HG03060 (cell line): Measurements from ENCODE around the gene CDC34.

Experiments used
- ATAC-seq: cut with Tn5 transposase; IDR thresholded peaks from one replicate; pipeline ENCODE4 v1.9.1; 2021; ENCODE audit warnings: low read depth, moderate number of reproducible peaks; ENCODE audit not compliant: unreplicated experiment

CDC34 gene

GRCh38 chr19:518598-519231 lies 12.8 kb upstream of the CDC34 start:
- ATAC-seq = no peak

DNA sequence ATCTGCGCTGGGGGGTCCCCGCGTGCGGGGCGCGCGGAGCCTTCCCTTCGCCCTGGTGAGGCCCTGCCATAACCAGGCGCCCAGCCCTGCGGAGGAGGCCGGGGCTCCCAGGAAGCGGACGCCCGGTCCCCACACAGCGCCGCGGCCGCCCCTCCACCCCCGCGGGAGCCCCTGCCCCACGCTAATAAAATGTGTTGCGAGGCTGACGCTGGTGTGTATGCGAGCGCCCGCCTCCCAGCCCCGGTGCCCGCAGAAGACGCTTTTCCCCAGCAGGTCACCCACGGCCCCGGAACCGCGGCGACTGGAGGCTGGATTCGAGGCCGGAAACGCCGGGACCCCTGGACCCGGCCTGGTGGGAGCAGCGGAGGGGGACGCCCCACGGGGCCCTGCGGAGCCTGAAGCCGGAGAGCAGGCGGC lies 12.1 kb upstream of the CDC34 start:
- ATAC-seq = no peak

- no peak for ATAC-seq
These were observed 8.8 kb upstream of the CDC34 start for GRCh38 chr19:522726-523125.

DNA sequence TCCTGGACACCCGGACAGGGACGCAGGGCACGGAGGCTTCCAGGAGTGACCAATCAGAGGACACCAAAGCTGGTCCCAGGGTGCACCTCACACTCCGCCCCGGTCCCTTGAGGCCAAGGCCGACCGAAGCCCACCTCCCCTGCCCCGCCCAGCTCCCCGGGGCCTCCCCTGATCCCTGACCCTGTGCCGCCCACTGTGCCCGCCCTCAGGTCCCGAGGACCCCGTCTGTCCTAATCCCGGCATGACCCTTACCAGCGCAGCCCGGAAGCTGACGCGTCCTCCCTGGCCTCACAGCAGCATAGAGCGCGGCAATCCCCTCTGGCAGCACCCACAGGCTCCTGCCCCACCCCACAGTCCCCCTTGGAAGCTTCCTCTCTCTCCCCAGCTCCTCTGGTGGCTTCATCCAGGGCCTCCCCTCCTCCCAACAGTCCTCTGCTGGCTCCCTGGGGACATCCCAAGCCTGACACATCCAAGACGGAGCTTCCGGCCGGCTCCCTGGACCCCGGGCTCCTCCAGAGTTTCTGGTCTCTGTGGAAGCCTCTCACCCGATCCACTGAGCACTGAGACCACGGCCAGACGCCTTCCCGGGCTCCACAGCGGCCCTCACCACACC lies 7.4 kb upstream of the CDC34 start:
- ATAC-seq = no peak

GRCh38 chr19:525029-525428 lies 6.5 kb upstream of the CDC34 start:
- ATAC-seq = no peak

- no peak for ATAC-seq
These were observed 5.6 kb upstream of the CDC34 start for GRCh38 chr19:525857-526419.

- ATAC-seq = no peak
These were observed 1.2 kb upstream of the CDC34 start for GRCh38 chr19:530134-531008.

DNA sequence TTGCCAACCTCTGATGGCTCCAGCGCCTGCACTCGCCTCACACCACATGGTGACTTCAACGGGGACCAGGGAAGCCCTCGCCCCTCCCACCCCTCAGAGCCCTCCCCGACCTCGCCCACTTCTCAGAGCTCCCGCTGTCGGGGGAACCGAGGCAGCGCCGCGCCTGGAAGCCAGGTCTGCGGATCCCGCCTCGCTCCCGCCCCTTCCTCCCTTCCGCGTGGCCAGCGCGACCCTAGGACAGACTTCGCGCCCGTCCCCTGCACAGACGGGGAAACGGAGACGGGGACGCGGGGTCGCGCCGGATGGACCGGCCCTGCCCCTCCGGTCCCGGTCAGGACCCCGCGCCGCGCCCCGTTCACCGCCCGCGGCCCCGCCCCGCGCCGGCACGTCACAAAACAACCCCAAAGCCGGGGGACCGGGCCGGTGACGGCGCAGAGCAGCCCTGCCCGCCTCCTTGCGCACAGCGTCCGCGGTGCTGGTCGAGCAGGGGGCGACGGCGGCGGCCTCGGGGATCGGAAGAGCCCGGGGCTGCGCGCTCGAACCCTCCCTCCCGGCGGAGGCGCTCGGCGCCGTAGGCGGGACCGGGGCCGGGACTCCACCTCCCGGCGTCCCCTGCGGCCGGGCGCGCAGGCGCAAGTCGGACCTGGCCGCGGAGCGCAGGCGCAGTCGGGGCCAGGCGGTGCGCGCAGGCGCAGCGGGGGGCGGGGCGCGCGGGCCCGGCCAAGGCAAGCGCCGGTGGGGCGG lies 379 bp upstream of the CDC34 start:
- no peak for ATAC-seq

- no peak for ATAC-seq
These were observed 1.2 kb downstream of the CDC34 start for GRCh38 chr19:532561-533363.

DNA sequence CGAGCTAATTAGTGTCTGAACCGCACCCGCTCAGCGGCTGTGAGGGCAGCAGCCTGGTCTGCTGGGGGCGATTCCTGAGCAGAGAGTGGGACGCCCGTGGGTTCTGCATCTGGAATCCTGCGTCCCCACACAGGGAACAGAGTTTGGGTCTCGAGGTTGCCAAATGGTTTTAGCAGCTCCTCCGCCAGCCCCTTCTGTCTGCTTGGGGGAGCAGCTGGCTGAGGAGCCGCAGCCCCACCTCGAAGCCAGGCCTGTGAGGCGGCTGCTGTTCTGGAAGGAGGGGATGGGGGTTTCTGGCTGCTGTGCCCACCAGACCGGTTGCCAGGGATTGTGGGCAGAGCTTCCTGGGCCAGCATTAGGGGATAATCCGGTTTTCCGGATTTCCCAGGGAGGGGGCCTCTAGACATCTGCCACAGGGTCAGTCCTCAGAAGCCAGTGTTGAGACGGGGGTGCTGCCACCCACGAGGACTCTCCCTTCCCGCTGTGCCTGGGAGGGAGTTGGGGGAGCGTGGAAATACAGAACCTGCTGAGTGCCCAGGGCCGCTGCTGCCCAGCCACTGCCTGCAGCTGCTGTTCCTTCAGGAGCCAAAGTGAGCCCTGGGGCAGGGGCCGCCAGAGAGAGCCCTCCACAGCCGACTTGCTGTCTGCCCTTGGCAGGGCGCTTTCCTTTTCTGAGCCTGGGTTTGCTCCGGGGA lies 2.0 kb downstream of the CDC34 start:
- no peak for ATAC-seq

DNA sequence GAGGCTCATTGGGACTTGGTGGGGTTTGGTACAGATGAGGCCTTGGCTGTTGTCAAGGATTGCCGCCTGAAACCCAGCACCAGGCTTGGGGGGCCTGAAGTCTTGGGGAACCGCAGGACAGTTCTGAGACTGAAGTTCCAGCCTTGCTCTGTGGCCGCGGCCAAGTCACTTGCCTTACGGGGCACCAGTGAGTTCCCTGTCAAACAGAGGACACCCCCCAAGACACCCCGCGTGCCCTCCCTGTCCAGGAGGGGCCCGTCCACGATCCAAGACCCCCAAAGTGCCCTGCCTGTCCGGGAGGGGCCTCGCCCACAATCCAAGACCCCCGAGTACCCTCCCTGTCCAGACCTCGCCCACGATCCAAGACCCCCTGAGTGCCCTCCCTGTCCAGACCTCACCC lies 2.5 kb downstream of the CDC34 start:
- ATAC-seq = no peak

DNA sequence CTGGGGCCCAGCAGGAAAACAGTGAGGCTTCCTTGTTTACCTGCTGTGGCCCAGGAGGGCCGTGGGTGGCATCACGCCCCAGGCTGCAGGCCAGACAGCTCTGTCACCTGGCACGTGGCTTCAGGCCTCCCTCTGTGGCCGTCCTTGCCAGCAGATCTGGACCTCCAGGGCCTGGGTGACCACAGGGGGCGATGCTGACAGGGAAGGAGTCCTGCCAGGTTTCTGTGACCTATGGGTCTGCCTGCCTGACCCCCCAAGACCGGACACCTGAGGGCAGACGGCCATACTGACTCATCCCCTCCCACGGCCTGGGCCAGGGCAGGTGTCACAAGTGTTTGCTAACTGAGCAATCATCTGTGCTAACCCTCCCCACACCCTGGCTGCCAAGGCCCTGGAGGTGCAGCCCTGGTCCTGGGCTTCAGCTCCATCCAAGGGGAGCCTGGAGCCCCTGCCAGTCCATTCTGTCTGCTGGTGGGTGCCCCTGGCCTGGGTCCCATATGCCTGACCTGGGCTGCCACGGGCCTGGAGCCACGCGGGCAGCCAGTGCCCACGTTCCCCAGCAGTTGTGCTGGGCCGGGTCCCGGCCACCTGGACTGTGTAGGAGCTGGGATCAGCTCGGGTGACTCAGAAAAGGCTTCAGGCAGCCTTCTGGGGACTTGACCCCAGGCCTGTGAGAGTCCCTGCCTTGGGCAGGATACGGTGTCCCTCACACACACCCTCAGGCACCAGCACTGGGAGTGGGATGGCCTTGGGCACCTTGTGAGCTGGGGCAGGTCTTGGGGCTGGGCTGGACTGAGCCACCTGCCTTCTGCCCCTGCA lies 3.7 kb downstream of the CDC34 start:
- ATAC-seq = no peak

DNA sequence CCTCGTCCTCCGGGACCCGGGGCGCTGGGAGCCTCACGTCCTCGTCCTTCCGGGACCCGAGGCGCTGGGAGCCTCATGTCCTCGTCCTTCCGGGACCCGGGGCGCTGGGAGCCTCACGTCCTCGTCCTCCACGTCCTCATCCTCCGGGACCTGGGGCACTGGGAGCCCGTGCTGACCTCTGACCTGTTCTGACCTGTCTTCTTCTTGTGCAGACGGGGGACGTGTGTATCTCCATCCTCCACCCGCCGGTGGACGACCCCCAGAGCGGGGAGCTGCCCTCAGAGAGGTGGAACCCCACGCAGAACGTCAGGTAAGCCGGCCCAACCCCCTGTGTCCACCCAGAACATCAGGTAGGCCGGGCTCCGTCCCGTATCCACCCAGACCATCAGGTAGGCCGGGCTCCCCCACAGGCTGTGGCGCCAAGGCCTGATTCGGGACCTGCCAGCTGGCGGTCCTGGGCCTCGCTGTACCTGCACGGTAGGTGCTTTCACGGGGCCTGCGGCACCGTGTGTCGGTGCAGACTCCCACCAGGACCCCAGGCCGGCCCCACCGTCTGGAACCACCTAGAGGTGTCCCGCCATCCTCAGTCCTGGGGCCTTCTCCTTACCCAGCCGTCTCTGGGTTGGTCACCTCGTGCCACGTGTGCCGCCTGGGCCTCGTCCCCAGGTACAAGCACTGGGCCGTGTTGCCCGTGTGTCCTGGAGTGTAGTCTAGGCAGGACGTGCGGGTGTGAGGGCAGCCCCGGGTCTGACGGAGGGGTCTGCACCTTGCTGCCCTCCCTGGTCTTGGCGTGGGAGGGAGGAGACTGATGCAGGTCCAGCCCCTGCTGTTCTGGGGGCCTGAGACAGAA lies 4.7 kb downstream of the CDC34 start:
- ATAC-seq = no peak

DNA sequence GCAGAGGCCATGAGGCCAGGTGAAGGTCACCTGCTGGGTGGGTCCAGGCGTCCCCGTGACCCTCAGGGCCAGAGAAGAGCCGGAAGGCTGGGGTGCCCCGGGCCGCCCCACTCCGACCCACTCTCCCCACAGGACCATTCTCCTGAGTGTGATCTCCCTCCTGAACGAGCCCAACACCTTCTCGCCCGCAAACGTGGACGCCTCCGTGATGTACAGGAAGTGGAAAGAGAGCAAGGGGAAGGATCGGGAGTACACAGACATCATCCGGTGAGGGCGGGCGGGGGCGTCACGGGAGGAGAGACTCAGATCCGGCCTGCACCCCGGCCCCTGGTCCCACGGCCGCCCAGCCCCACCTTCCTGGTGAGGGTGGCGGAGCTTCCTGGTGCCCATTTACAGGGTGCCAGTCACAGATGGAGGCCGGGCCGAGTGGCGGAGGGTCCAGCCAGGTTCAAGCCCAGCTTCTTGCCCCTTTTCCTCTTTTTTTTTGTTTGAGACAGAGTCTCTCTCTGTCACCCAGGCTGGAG lies 5.4 kb downstream of the CDC34 start:
- no peak for ATAC-seq

DNA sequence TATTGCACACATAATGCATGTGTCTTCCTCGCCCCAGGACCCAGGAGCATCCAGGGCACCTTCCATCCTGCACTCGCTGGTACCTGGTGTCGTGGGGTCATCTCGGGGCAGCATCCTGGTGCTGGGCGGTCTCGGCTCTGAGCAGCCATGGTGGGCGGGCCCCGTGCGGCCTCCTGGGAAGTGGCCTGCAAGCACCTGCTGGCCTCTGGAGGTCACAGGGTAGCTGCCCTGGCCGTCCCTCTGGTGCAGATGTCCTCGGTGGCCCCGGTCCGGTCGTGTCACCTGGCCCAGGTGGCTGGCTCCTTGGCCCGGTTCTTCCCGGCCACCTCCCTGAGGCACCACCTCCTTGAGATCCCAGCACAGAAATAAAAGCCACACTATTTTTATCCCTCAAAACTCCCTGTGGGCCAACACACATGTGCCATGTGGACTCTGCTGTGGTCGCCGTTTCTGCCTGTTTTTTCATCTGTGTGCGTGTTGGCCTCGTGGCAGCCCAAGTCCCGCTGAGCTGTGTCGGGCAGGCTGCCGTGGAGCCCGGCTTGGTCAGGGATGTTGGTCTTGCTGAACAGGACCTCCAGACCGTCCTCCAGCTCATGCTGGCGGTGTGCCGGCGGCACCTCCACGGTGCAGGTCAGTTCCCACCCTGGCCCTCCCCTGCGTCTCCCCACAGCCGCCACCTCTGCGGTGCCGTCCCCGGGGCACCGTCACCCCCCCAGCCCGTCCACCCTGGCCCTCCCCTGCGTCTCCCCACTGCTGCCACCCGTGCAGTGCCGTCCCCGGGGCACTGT lies 7.3 kb downstream of the CDC34 start:
- ATAC-seq = no peak

- ATAC-seq = no peak
These were observed 8.0 kb downstream of the CDC34 start for GRCh38 chr19:539429-540030.
